ENCODE measurements around the gene NDFIP2. TPM values are rescaled to one million over a fixed set of nuclear protein-coding genes. Genes with fewer than 3 reads are reported as not detected.

The NDFIP2 gene
- total RNA-seq, 5 donors from 2014 or later (not counting 1 experiment from before 2014, with no cell fraction given): 3.1 to 6.8 (median 5.0) TPM

DNA sequence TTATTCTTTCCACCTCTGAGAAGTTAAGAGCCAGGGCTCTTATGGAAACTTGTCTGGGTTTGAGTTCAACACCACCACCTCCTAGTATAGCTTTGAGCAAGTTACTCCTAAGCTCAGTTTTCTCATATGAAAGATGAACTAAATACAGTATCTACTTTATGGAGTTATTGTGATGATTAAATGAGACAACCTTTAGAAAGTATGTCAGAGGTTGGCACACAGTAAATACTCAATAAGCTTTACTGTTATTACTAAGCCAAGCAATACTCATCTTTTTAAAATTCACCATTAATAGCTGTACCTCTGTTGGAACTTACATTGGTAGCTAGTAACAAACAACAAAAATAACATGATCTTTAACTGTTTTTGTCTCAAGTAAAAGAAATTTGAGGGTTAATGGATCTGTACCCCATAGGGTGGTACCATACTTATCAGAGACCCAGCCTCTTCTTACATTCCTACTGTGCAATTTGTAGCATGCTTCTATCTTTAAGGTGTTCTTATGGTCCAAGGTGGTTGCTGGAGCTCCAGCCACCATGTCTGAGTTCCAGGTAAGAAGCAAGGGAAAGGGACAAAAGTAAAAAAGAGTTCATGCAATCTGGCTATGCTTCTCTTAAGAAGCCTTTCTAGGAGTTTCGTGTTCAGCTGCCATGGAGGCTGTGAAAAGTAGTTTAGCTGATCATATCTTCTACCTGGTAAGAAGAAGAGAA, 24.1 kb upstream of the NDFIP2 start:
- Histone ChIP-seq H3K36me3 (ENCODE audit: control insufficient read depth in 2 of 2, extremely low read depth in 1 of 2, insufficient read depth in 1 of 2, low read length in 1 of 2) (no peaks in the 10 kb centered on the region), H3K9me3 (no peaks in the 10 kb centered on the region), H3K4me3 (ENCODE audit: control insufficient read depth in 1 of 2, extremely low read depth in 1 of 2, low read length in 1 of 2) (no peak overlapping the region), H3K27me3 (replicated peaks in 1 of 2; ENCODE audit: control insufficient read depth in 2 of 2, extremely low read depth in 1 of 2, insufficient read depth in 2 of 2, low read length in 1 of 2) (no peaks in the 10 kb centered on the region), H3K4me1 (ENCODE audit: control insufficient read depth in 1 of 2, extremely low read depth in 1 of 2, insufficient read depth in 2 of 2, low read length in 2 of 2) (peaks cover 0 to under 1% of the 10 kb centered on the region in 2 experiments), H3K27ac (ENCODE audit: low read length) (no peak overlapping the region)
- ChIA-PET POLR2A (interaction anchor here in 1 of 2 donors (0.9 kb wide), 1 partner anchor 33 kb away, joined by 3 read pairs; no protein-coding TSS in a partner anchor), CTCF (interaction anchor here (0.6 to 2.5 kb wide), 5 partner anchors 10 to 110 kb away, joined by 3 to 12 read pairs (median 4); no protein-coding TSS in a partner anchor)
- Mint-ChIP-seq H3K27ac (no peak overlapping the region), H3K36me3 (no peaks in the 10 kb centered on the region), H3K27me3 (no peaks in the 10 kb centered on the region), H3K4me3 (no peak overlapping the region), H3K9me3 (no peaks in the 10 kb centered on the region), H3K4me1 (peaks cover 10 to 23% (median 15%) of the 10 kb centered on the region in 3 donors)
- ATAC-seq (replicated peaks in 1 of 4): no peak
- no peak for DNase-seq
- WGBS (ENCODE audit: insufficient coverage): 100% methylated on average over 1 of the region's 1 CpG

DNA sequence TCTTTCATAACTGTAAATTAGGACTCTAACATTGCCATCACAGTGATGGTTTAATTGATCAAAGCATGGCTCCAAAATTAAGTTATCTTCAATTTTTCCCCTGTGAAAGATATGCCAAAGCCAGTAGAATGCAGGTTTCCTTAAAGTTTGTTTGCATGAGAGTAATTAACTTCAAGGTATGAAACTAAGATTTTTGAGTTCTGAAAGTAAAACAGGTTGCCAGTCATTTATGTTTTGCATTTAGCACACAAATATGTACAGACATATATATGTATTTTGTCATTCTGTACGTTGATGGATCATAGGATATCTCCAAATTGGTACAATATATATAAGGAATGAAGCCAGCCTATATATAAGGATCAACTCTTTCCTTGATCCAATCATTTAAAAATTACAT, 23.6 kb upstream of the NDFIP2 start:
- Histone ChIP-seq H3K4me3 (ENCODE audit: control insufficient read depth in 1 of 2, extremely low read depth in 1 of 2, low read length in 1 of 2) (no peak overlapping the region), H3K27me3 (replicated peaks in 1 of 2; ENCODE audit: control insufficient read depth in 2 of 2, extremely low read depth in 1 of 2, insufficient read depth in 2 of 2, low read length in 1 of 2) (no peaks in the 10 kb centered on the region), H3K27ac (ENCODE audit: low read length) (no peak overlapping the region), H3K4me1 (ENCODE audit: control insufficient read depth in 1 of 2, extremely low read depth in 1 of 2, insufficient read depth in 2 of 2, low read length in 2 of 2) (no peaks in the 10 kb centered on the region), H3K36me3 (ENCODE audit: control insufficient read depth in 2 of 2, extremely low read depth in 1 of 2, insufficient read depth in 1 of 2, low read length in 1 of 2) (no peaks in the 10 kb centered on the region), H3K9me3 (no peaks in the 10 kb centered on the region)
- ChIA-PET CTCF (interaction anchor here (1.1 to 2.5 kb wide), 3 partner anchors 25 to 33 kb away, joined by 3 to 12 read pairs (median 3); no protein-coding TSS in a partner anchor), POLR2A (interaction anchor here in 1 of 2 donors (0.9 kb wide), 1 partner anchor 33 kb away, joined by 3 read pairs; no protein-coding TSS in a partner anchor)
- DNase-seq (no peak), ATAC-seq (replicated peaks in 1 of 4) (no peak)
- Mint-ChIP-seq H3K4me3 (no peak overlapping the region), H3K9me3 (no peaks in the 10 kb centered on the region), H3K27ac (no peak overlapping the region), H3K27me3 (no peaks in the 10 kb centered on the region), H3K4me1 (peaks cover 5 to 17% (median 9%) of the 10 kb centered on the region in 3 donors), H3K36me3 (no peaks in the 10 kb centered on the region)
- no CpG with 5 or more reads among the region's 1 CpG for WGBS (ENCODE audit: insufficient coverage)

DNA sequence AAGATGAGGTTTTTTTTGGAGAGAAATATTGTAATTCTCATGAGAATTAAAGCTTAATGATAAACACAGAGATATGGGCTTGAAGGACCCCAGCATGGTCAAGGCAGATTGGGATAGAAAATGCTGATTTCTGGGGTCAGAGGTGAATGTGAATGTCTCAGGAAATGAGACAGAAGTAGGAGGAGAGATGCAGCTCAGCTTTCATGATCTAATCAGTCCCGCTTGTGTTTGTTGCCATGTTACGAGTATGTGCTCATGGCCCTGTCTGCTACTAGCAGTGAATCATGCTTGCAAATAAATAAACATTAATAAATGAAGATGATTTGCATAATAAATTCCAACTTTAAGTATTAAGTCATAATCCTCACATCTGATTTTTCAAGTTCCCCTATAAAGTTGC, 23.0 kb upstream of the NDFIP2 start:
- no peak for DNase-seq
- no peaks in the 10 kb centered on the region for H3K27me3 ChIP-seq (replicated peaks in 1 of 2; ENCODE audit: control insufficient read depth in 2 of 2, extremely low read depth in 1 of 2, insufficient read depth in 2 of 2, low read length in 1 of 2)
- H3K27ac Mint-ChIP-seq: no peak overlapping the region
- no peaks in the 10 kb centered on the region for H3K4me1 ChIP-seq (ENCODE audit: control insufficient read depth in 1 of 2, extremely low read depth in 1 of 2, insufficient read depth in 2 of 2, low read length in 2 of 2)
- no peaks in the 10 kb centered on the region for H3K9me3 ChIP-seq
- POLR2A ChIA-PET: no interaction called here
- no peaks in the 10 kb centered on the region for H3K36me3 Mint-ChIP-seq
- H3K36me3 ChIP-seq (ENCODE audit: control insufficient read depth in 2 of 2, extremely low read depth in 1 of 2, insufficient read depth in 1 of 2, low read length in 1 of 2): no peaks in the 10 kb centered on the region
- H3K4me1 Mint-ChIP-seq: peaks cover 0 to 13% (median 4%) of the 10 kb centered on the region in 3 donors
- no peak overlapping the region for H3K4me3 Mint-ChIP-seq
- no peaks in the 10 kb centered on the region for H3K9me3 Mint-ChIP-seq
- no peak overlapping the region for H3K27ac ChIP-seq (ENCODE audit: low read length)
- no peaks in the 10 kb centered on the region for H3K27me3 Mint-ChIP-seq
- H3K4me3 ChIP-seq (ENCODE audit: control insufficient read depth in 1 of 2, extremely low read depth in 1 of 2, low read length in 1 of 2): no peak overlapping the region
- ATAC-seq (replicated peaks in 1 of 4): peak in 2 of 4 experiments; percentile 36 to 50
- WGBS (ENCODE audit: insufficient coverage): no CpG with 5 or more reads among the region's 2 CpGs
- CTCF ChIA-PET: interaction anchor here in 1 of 2 donors (1.4 to 2.5 kb wide), 2 partner anchors 25 to 34 kb away, joined by 3 to 12 read pairs; no protein-coding TSS in a partner anchor

DNA sequence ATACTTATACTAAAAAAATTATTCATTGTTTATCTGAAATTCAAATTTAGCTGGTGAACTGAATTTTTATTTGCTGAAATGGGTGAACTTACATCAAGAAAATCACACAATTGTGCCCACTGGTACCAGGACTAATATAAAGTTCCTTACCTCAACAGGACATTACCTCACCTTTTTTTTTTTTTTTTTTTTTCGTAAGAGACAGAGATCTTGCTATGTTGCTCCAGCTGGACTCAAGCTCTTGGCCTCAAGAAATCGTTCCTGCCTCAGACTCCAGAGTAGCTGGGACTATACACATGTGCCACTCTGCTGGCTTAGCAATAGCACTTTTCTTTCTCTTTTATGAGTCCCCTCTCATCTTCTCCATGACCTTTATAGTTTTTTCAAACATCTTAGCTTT, 22.5 kb upstream of the NDFIP2 start:
- H3K27me3 ChIP-seq (replicated peaks in 1 of 2; ENCODE audit: control insufficient read depth in 2 of 2, extremely low read depth in 1 of 2, insufficient read depth in 2 of 2, low read length in 1 of 2): no peaks in the 10 kb centered on the region
- DNase-seq: no peak
- Mint-ChIP-seq H3K36me3 (no peaks in the 10 kb centered on the region), H3K4me3 (no peak overlapping the region), H3K9me3 (no peaks in the 10 kb centered on the region), H3K27me3 (no peaks in the 10 kb centered on the region), H3K27ac (no peak overlapping the region), H3K4me1 (peaks cover 0 to 9% (median 4%) of the 10 kb centered on the region in 3 donors)
- no peaks in the 10 kb centered on the region for H3K4me1 ChIP-seq (ENCODE audit: control insufficient read depth in 1 of 2, extremely low read depth in 1 of 2, insufficient read depth in 2 of 2, low read length in 2 of 2)
- 80% methylated on average over 1 of the region's 2 CpGs for WGBS (ENCODE audit: insufficient coverage)
- CTCF ChIA-PET: interaction anchor here (0.6 to 2.5 kb wide), 4 partner anchors 24 to 480 kb away, joined by 3 to 12 read pairs (median 3); no protein-coding TSS in a partner anchor
- H3K9me3 ChIP-seq: no peaks in the 10 kb centered on the region
- no peak overlapping the region for H3K4me3 ChIP-seq (ENCODE audit: control insufficient read depth in 1 of 2, extremely low read depth in 1 of 2, low read length in 1 of 2)
- H3K27ac ChIP-seq (ENCODE audit: low read length): no peak overlapping the region
- no peak for ATAC-seq (replicated peaks in 1 of 4)
- POLR2A ChIA-PET: no interaction called here
- H3K36me3 ChIP-seq (ENCODE audit: control insufficient read depth in 2 of 2, extremely low read depth in 1 of 2, insufficient read depth in 1 of 2, low read length in 1 of 2): no peaks in the 10 kb centered on the region

DNA sequence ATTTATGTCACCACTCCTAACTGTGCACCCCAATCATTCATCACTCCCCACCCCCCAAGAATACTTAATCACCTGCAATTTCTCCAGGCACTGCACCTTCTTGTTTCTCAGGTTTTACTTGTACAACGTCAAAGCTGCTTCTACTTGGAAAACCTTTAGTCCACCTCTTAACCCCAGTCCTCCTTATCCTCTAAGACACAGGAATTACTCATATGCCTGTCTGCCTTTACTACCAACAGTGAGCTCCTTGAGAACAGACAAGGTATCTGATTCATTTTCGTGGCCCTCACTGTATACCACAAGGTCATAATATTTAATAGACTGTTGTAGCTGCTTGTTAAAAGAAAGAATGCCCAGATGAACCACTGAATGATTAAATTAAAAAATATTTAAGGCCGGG, 21.0 kb upstream of the NDFIP2 start:
- H3K36me3 ChIP-seq (ENCODE audit: control insufficient read depth in 2 of 2, extremely low read depth in 1 of 2, insufficient read depth in 1 of 2, low read length in 1 of 2): no peaks in the 10 kb centered on the region
- POLR2A ChIA-PET: no interaction called here
- no peaks in the 10 kb centered on the region for H3K27me3 Mint-ChIP-seq
- H3K36me3 Mint-ChIP-seq: no peaks in the 10 kb centered on the region
- no peaks in the 10 kb centered on the region for H3K9me3 Mint-ChIP-seq
- no peak for DNase-seq
- H3K4me1 ChIP-seq (ENCODE audit: control insufficient read depth in 1 of 2, extremely low read depth in 1 of 2, insufficient read depth in 2 of 2, low read length in 2 of 2): no peaks in the 10 kb centered on the region
- H3K27ac ChIP-seq (ENCODE audit: low read length): no peak overlapping the region
- no peak overlapping the region for H3K27ac Mint-ChIP-seq
- H3K4me3 Mint-ChIP-seq: no peak overlapping the region
- CTCF ChIA-PET: interaction anchor here (0.6 to 1.2 kb wide), 2 partner anchors 36 kb away, joined by 3 read pairs; no protein-coding TSS in a partner anchor
- no peaks in the 10 kb centered on the region for H3K27me3 ChIP-seq (replicated peaks in 1 of 2; ENCODE audit: control insufficient read depth in 2 of 2, extremely low read depth in 1 of 2, insufficient read depth in 2 of 2, low read length in 1 of 2)
- H3K4me3 ChIP-seq (ENCODE audit: control insufficient read depth in 1 of 2, extremely low read depth in 1 of 2, low read length in 1 of 2): no peak overlapping the region
- peaks cover 0 to 9% (median 4%) of the 10 kb centered on the region in 3 donors for H3K4me1 Mint-ChIP-seq
- H3K9me3 ChIP-seq: no peaks in the 10 kb centered on the region
- no peak for ATAC-seq (replicated peaks in 1 of 4)
- 67% methylated on average over 2 of the region's 3 CpGs for WGBS (ENCODE audit: insufficient coverage)

DNA sequence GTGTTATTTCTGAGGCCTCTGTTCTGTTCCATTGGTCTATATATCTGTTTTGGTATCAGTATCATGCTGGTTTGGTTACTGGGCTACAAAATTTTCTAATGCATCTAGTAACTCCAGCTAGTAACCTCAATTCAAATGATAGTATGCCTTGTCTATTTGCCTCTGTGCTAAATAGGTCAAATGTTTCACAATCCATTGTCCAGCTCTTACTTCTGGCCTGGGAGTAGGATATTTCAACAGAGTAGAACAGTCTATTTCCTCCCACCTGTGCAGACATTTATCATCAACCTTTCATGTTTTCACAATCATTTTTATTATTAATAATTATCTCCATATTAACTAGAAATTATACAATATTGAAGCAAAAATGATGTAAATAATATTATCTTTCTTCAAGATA, 18.1 kb upstream of the NDFIP2 start:
- H3K4me3 ChIP-seq (ENCODE audit: control insufficient read depth in 1 of 2, extremely low read depth in 1 of 2, low read length in 1 of 2): no peak overlapping the region
- H3K27ac ChIP-seq (ENCODE audit: low read length): no peak overlapping the region
- ChIA-PET CTCF (no interaction called here), POLR2A (no interaction called here)
- Mint-ChIP-seq H3K27ac (no peak overlapping the region), H3K27me3 (peaks cover 0 to 2% of the 10 kb centered on the region in 2 donors), H3K9me3 (no peaks in the 10 kb centered on the region), H3K4me1 (peaks cover 0 to 8% (median 2%) of the 10 kb centered on the region in 3 donors), H3K36me3 (no peaks in the 10 kb centered on the region), H3K4me3 (no peak overlapping the region)
- ATAC-seq (replicated peaks in 1 of 4): no peak
- H3K9me3 ChIP-seq: no peaks in the 10 kb centered on the region
- DNase-seq: no peak
- no peaks in the 10 kb centered on the region for H3K36me3 ChIP-seq (ENCODE audit: control insufficient read depth in 2 of 2, extremely low read depth in 1 of 2, insufficient read depth in 1 of 2, low read length in 1 of 2)
- H3K4me1 ChIP-seq (ENCODE audit: control insufficient read depth in 1 of 2, extremely low read depth in 1 of 2, insufficient read depth in 2 of 2, low read length in 2 of 2): no peaks in the 10 kb centered on the region
- no peaks in the 10 kb centered on the region for H3K27me3 ChIP-seq (replicated peaks in 1 of 2; ENCODE audit: control insufficient read depth in 2 of 2, extremely low read depth in 1 of 2, insufficient read depth in 2 of 2, low read length in 1 of 2)
